Renal pelvis (tissue), 4 donors: ENCODE data around the gene HSPBAP1. TPM values are rescaled to one million over a fixed set of nuclear protein-coding genes. Genes with fewer than 3 reads are reported as not detected.

Experiments used
- DNase-seq: peaks from one replicate; pipeline ENCODE4 v3.0.0-alpha.2; 2013
- polyA plus RNA-seq, 3 donors: library from polyadenylated mRNA; unstranded; fragments of 120-200 nt; gene quantifications; one replicate each; pipeline ENCODE4 v1.2.1, GENCODE V29; 2013; ENCODE audit not compliant: insufficient read length in 3 of 3

Gene HSPBAP1
- polyA plus RNA-seq, 3 donors = 9.5 to 15.3 (median 13.6) TPM

DNA sequence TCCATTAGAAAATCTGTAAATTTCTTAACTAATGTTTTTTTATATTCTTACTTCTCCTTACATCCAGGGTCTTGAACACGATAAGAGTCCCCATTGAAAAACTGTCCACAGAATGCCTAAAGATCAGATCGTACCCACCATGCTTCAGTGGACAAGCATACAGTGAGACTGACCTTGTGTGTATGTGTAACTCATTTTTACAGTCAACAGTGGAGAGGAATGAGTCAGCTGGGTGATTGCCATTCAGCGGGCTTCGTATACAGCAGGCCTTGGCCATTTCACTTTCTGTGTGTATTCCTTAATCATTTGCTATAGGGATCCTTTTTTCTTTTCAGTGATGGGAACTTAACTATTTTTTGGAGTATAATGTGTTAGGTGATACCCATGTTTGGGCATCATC is 102.4 kb downstream of the HSPBAP1 start:
- no peak for DNase-seq

DNA sequence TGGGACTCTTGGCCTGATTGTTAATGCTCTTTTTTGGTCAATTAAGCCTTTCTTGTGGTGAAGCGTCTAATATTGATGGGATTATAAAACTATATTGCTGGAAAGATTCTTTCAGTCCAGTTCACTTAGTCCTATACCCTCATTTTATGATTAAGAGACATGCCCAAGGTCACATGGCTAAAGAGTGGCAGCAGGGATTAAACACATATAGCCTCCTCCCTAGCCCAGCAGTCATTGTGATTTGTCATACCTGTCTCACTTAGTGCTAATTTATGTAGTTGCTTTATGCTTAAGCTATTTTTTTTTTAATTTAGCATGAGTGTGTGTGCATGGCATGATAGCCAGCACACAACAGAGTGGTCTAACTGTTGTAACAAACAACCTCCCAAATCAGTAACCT is 103.5 kb downstream of the HSPBAP1 start:
- no peak for DNase-seq

Other genes starting within 250 kb of the HSPBAP1 start
- gene PARP9, start 229.5 kb downstream of the HSPBAP1 start, polyA plus RNA-seq = 10 to 100 TPM; 14.3 to 18.6 (median 14.5) TPM
- 10 to 100 TPM; 10.6 to 16.4 (median 12.6) TPM for gene DTX3L, start 229.5 kb downstream of the HSPBAP1 start, polyA plus RNA-seq
- gene PARP15, start 216.2 kb downstream of the HSPBAP1 start, polyA plus RNA-seq = under 1 TPM; 0.27 to 0.43 (median 0.36) TPM
- 10 to 100 TPM; 16.4 to 30.1 (median 28.5) TPM for gene PARP14, start 113.0 kb downstream of the HSPBAP1 start, polyA plus RNA-seq
- 10 to 100 TPM; 13.5 to 16.3 (median 14.2) TPM for gene SLC49A4, start 1.2 kb upstream of the HSPBAP1 start, polyA plus RNA-seq
- gene SEMA5B, start 233.9 kb upstream of the HSPBAP1 start, polyA plus RNA-seq = 10 to 100 TPM; 25.2 to 30.7 (median 28.6) TPM